ENCODE data around the gene RCBTB2. TPM values are rescaled to one million over a fixed set of nuclear protein-coding genes. Genes with fewer than 3 reads are reported as not detected.
"Not testable (repeated sequence)": the region's sequence is repeated elsewhere in the genome, so short reads cannot be mapped to it uniquely, and the experiment has no call there.

RCBTB2 gene
- total RNA-seq = 10 to 100 TPM; 31.0 to 31.5 TPM

GRCh38 chr13:48532506-48533499, at the start of gene RCBTB2:
RCBTB2 (minus strand) TSS chr13:48533080; CDS start chr13:48521939, 11,141 bp downstream.
- Mint-ChIP-seq H3K9me3 (ENCODE audit: insufficient read depth) (peaks cover 12% of the 10 kb centered on the region), H3K4me1 (ENCODE audit: low read depth) (peaks cover 44% of the 10 kb centered on the region), H3K27ac (peak within 1 kb of the TSS; percentile 99), H3K27me3 (ENCODE audit: low read depth) (no peaks in the 10 kb centered on the region), H3K4me3 (peak within 1 kb of the TSS; percentile 92), H3K36me3 (ENCODE audit: low read depth) (peaks cover 55% of the 10 kb centered on the region)
- ATAC-seq = peak; percentile 93
- CTCF ChIA-PET = interaction anchor here (0.7 to 3.9 kb wide), 10 partner anchors 10 to 198 kb away, joined by 3 to 22 read pairs (median 8); no protein-coding TSS in a partner anchor
- POLR2A ChIA-PET = interaction anchor here (0.5 to 3.6 kb wide), 31 partner anchors 10 to 715 kb away, joined by 3 to 30 read pairs (median 5); partner anchors contain the start of genes CDADC1, CYSLTR2, LPAR6 and RB1
- peak; percentile 99 for DNase-seq

- Mint-ChIP-seq H3K27ac (no peak overlapping the region), H3K4me3 (no peak overlapping the region), H3K36me3 (ENCODE audit: low read depth) (peaks cover 8% of the 10 kb centered on the region), H3K4me1 (ENCODE audit: low read depth) (peaks cover 54% of the 10 kb centered on the region), H3K9me3 (ENCODE audit: insufficient read depth) (no peaks in the 10 kb centered on the region), H3K27me3 (ENCODE audit: low read depth) (peaks cover 27% of the 10 kb centered on the region)
- DNase-seq (peak; percentile 18), ATAC-seq (no peak)
- ChIA-PET CTCF (interaction anchor here (0.7 to 8.0 kb wide), 13 partner anchors 10 to 455 kb away, joined by 3 to 129 read pairs (median 5); no protein-coding TSS in a partner anchor), POLR2A (interaction anchor here (0.7 kb wide), 1 partner anchor 487 kb away, joined by 3 read pairs; the partner anchor contains the start of gene MED4)
These were observed 49.2 kb upstream of the RCBTB2 start for GRCh38 chr13:48582084-48582483.

GRCh38 chr13:48580896-48581295, 48.0 kb upstream of the RCBTB2 start:
- ChIA-PET CTCF (interaction anchor here (0.7 to 8.0 kb wide), 43 partner anchors 11 to 503 kb away, joined by 3 to 129 read pairs (median 5); partner anchors contain the start of genes ITM2B, LPAR6 and MED4), POLR2A (interaction anchor here (0.8 to 2.6 kb wide), 3 partner anchors 12 to 89 kb away, joined by 3 to 8 read pairs (median 6); no protein-coding TSS in a partner anchor)
- H3K27me3 Mint-ChIP-seq (ENCODE audit: low read depth) = peaks cover 27% of the 10 kb centered on the region
- DNase-seq (peak; percentile 16), ATAC-seq (no peak)
- H3K36me3 Mint-ChIP-seq (ENCODE audit: low read depth) = peaks cover 9% of the 10 kb centered on the region
- peaks cover 53% of the 10 kb centered on the region for H3K4me1 Mint-ChIP-seq (ENCODE audit: low read depth)
- no peak overlapping the region for H3K27ac Mint-ChIP-seq
- no peaks in the 10 kb centered on the region for H3K9me3 Mint-ChIP-seq (ENCODE audit: insufficient read depth)
- no peak overlapping the region for H3K4me3 Mint-ChIP-seq

GRCh38 chr13:48580185-48580803, 47.4 kb upstream of the RCBTB2 start:
- Mint-ChIP-seq H3K9me3 (ENCODE audit: insufficient read depth) (no peaks in the 10 kb centered on the region), H3K27ac (no peak overlapping the region), H3K36me3 (ENCODE audit: low read depth) (peaks cover 13% of the 10 kb centered on the region), H3K27me3 (ENCODE audit: low read depth) (peaks cover 27% of the 10 kb centered on the region), H3K4me1 (ENCODE audit: low read depth) (peaks cover 52% of the 10 kb centered on the region), H3K4me3 (no peak overlapping the region)
- ChIA-PET CTCF (interaction anchor here (0.6 to 8.0 kb wide), 53 partner anchors 10 to 541 kb away, joined by 3 to 129 read pairs (median 4); partner anchors contain the start of genes ITM2B, LPAR6 and MED4), POLR2A (interaction anchor here (0.6 to 2.6 kb wide), 5 partner anchors 10 to 347 kb away, joined by 3 to 8 read pairs (median 4); partner anchors contain the start of gene ITM2B)
- DNase-seq (peak; percentile 83), ATAC-seq (peak; percentile 51)

GRCh38 chr13:48579919-48580180, 47.0 kb upstream of the RCBTB2 start:
- POLR2A ChIA-PET = interaction anchor here (0.9 to 2.6 kb wide), 4 partner anchors 13 to 347 kb away, joined by 3 to 8 read pairs (median 5); partner anchors contain the start of gene ITM2B
- peaks cover 27% of the 10 kb centered on the region for H3K27me3 Mint-ChIP-seq (ENCODE audit: low read depth)
- DNase-seq; H3K4me3 Mint-ChIP-seq; H3K27ac Mint-ChIP-seq; H3K9me3 Mint-ChIP-seq (ENCODE audit: insufficient read depth): not testable (repeated sequence)
- peaks cover 54% of the 10 kb centered on the region for H3K4me1 Mint-ChIP-seq (ENCODE audit: low read depth)
- CTCF ChIA-PET = interaction anchor here (0.6 to 8.0 kb wide), 47 partner anchors 10 to 541 kb away, joined by 3 to 129 read pairs (median 5); partner anchors contain the start of genes ITM2B and MED4
- peaks cover 15% of the 10 kb centered on the region for H3K36me3 Mint-ChIP-seq (ENCODE audit: low read depth)
- peak; percentile 33 for ATAC-seq

- ATAC-seq (no peak), DNase-seq (peak; percentile 18)
- Mint-ChIP-seq H3K27me3 (ENCODE audit: low read depth) (peaks cover 23% of the 10 kb centered on the region), H3K4me3 (no peak overlapping the region), H3K9me3 (ENCODE audit: insufficient read depth) (no peaks in the 10 kb centered on the region), H3K4me1 (ENCODE audit: low read depth) (peaks cover 59% of the 10 kb centered on the region), H3K36me3 (ENCODE audit: low read depth) (peaks cover 18% of the 10 kb centered on the region), H3K27ac (no peak overlapping the region)
- ChIA-PET POLR2A (interaction anchor here (0.9 to 2.6 kb wide), 5 partner anchors 13 to 346 kb away, joined by 3 to 8 read pairs (median 5); partner anchors contain the start of genes ITM2B and RCBTB2), CTCF (interaction anchor here (0.6 to 8.0 kb wide), 49 partner anchors 9 to 540 kb away, joined by 3 to 129 read pairs (median 5); partner anchors contain the start of genes CYSLTR2, ITM2B and MED4)
These were observed 46.5 kb upstream of the RCBTB2 start for GRCh38 chr13:48579165-48579918.

- no peaks in the 10 kb centered on the region for H3K9me3 Mint-ChIP-seq (ENCODE audit: insufficient read depth)
- H3K36me3 Mint-ChIP-seq (ENCODE audit: low read depth) = peaks cover 22% of the 10 kb centered on the region
- ATAC-seq (no peak), DNase-seq (peak; percentile 6)
- H3K27ac Mint-ChIP-seq = no peak overlapping the region
- peaks cover 66% of the 10 kb centered on the region for H3K4me1 Mint-ChIP-seq (ENCODE audit: low read depth)
- ChIA-PET POLR2A (interaction anchor here (1.1 kb wide), 1 partner anchor 46 kb away, joined by 5 read pairs; the partner anchor contains the start of gene RCBTB2), CTCF (interaction anchor here (0.6 to 8.0 kb wide), 20 partner anchors 8 to 452 kb away, joined by 3 to 129 read pairs (median 5); partner anchors contain the start of gene CYSLTR2)
- H3K27me3 Mint-ChIP-seq (ENCODE audit: low read depth) = peaks cover 20% of the 10 kb centered on the region
- H3K4me3 Mint-ChIP-seq = no peak overlapping the region
These were observed 45.8 kb upstream of the RCBTB2 start for GRCh38 chr13:48578516-48579164.

GRCh38 chr13:48576448-48577010, 43.6 kb upstream of the RCBTB2 start:
- H3K4me3 Mint-ChIP-seq = no peak overlapping the region
- peak overlapping the region; percentile 9 for H3K27ac Mint-ChIP-seq
- ATAC-seq (no peak), DNase-seq (peak; percentile 11)
- H3K27me3 Mint-ChIP-seq (ENCODE audit: low read depth) = peaks cover 4% of the 10 kb centered on the region
- CTCF ChIA-PET = interaction anchor here (0.9 to 1.2 kb wide), 5 partner anchors 9 to 285 kb away, joined by 3 to 7 read pairs (median 3); no protein-coding TSS in a partner anchor
- H3K36me3 Mint-ChIP-seq (ENCODE audit: low read depth) = peaks cover 30% of the 10 kb centered on the region
- POLR2A ChIA-PET = interaction anchor here (0.6 to 0.9 kb wide), 3 partner anchors 42 to 482 kb away, joined by 3 to 4 read pairs (median 3); partner anchors contain the start of gene MED4
- no peaks in the 10 kb centered on the region for H3K9me3 Mint-ChIP-seq (ENCODE audit: insufficient read depth)
- peaks cover 81% of the 10 kb centered on the region for H3K4me1 Mint-ChIP-seq (ENCODE audit: low read depth)

- Mint-ChIP-seq H3K36me3 (ENCODE audit: low read depth) (peaks cover 30% of the 10 kb centered on the region), H3K4me1 (ENCODE audit: low read depth) (peaks cover 85% of the 10 kb centered on the region), H3K27ac (no peak overlapping the region), H3K4me3 (no peak overlapping the region), H3K9me3 (ENCODE audit: insufficient read depth) (no peaks in the 10 kb centered on the region), H3K27me3 (ENCODE audit: low read depth) (peaks cover 3% of the 10 kb centered on the region)
- DNase-seq = peak; percentile 9
- POLR2A ChIA-PET = no interaction called here
- ATAC-seq = no peak
- CTCF ChIA-PET = interaction anchor here (0.6 to 2.0 kb wide), 6 partner anchors 11 to 241 kb away, joined by 3 to 5 read pairs (median 3); no protein-coding TSS in a partner anchor
These were observed 42.2 kb upstream of the RCBTB2 start for GRCh38 chr13:48575031-48575430.

All from activated CD8-positive, alpha-beta T cell treated with anti-CD3 and anti-CD28 coated beads, Interleukin-2, amount 10 ng/mL, durations not matched to agents 7 days and 5 days (primary cell).